Forelimb muscle (tissue), 1 donor: ENCODE data around the gene HDAC9. TPM values are rescaled to one million over a fixed set of nuclear protein-coding genes. Genes with fewer than 3 reads are reported as not detected.
A peak's percentile ranks its signal among the peaks of the same experiment; 100 is the strongest.

Experiments
- DNase-seq: peaks from one replicate; pipeline ENCODE4 v3.0.0-alpha.2; 2013; ENCODE audit warnings: low read depth
- polyA plus RNA-seq: library from polyadenylated mRNA; unstranded; fragments of 120-200 nt; gene quantifications from one replicate; pipeline ENCODE4 v1.2.1, GENCODE V29; 2013; ENCODE audit not compliant: insufficient read length

Gene HDAC9
- polyA plus RNA-seq, 1 donor: 18.6 TPM

GRCh38 chr7:18655912-18656311 is 160.4 kb downstream of the HDAC9 start:
- no peak for DNase-seq

- DNase-seq: no peak
Measured at GRCh38 chr7:18656362-18656761, 160.8 kb downstream of the HDAC9 start.

- DNase-seq: no peak
Measured at GRCh38 chr7:18659746-18660145, 164.2 kb downstream of the HDAC9 start.

GRCh38 chr7:18663321-18663720 is 167.8 kb downstream of the HDAC9 start:
- DNase-seq: no peak

GRCh38 chr7:18666107-18666728 is 170.7 kb downstream of the HDAC9 start:
- peak; percentile 38 for DNase-seq

GRCh38 chr7:18667466-18667865 is 171.9 kb downstream of the HDAC9 start:
- no peak for DNase-seq

- no peak for DNase-seq
Measured at GRCh38 chr7:18671176-18671575, 175.6 kb downstream of the HDAC9 start.

- DNase-seq: no peak
Measured at GRCh38 chr7:18675579-18675978, 180.0 kb downstream of the HDAC9 start.

- DNase-seq: no peak
Measured at GRCh38 chr7:18679261-18679660, 183.7 kb downstream of the HDAC9 start.

GRCh38 chr7:18680576-18680975 is 185.0 kb downstream of the HDAC9 start:
- no peak for DNase-seq

GRCh38 chr7:18684916-18685315 is 189.4 kb downstream of the HDAC9 start:
- no peak for DNase-seq

- no peak for DNase-seq
Measured at GRCh38 chr7:18685971-18686370, 190.4 kb downstream of the HDAC9 start.

- DNase-seq: no peak
Measured at GRCh38 chr7:18689551-18689950, 194.0 kb downstream of the HDAC9 start.

GRCh38 chr7:18693406-18693805 is 197.9 kb downstream of the HDAC9 start:
- DNase-seq: peak; percentile 25

GRCh38 chr7:18693816-18694215 is 198.3 kb downstream of the HDAC9 start:
- DNase-seq: no peak

GRCh38 chr7:18694484-18694883 is 198.9 kb downstream of the HDAC9 start:
- DNase-seq: no peak

GRCh38 chr7:18694911-18695310 is 199.4 kb downstream of the HDAC9 start:
- no peak for DNase-seq

GRCh38 chr7:18698258-18698734 is 202.7 kb downstream of the HDAC9 start:
- DNase-seq: no peak

GRCh38 chr7:18700147-18700546 is 204.6 kb downstream of the HDAC9 start:
- DNase-seq: no peak

- no peak for DNase-seq
Measured at GRCh38 chr7:18702071-18702829, 206.7 kb downstream of the HDAC9 start.

GRCh38 chr7:18703685-18704084 is 208.1 kb downstream of the HDAC9 start:
- no peak for DNase-seq

- DNase-seq: no peak
Measured at GRCh38 chr7:18706670-18707069, 211.1 kb downstream of the HDAC9 start.

GRCh38 chr7:18708204-18708603 is 212.7 kb downstream of the HDAC9 start:
- no peak for DNase-seq
